ENCODE measurements around the gene IFI6. TPM values are rescaled to one million over a fixed set of nuclear protein-coding genes. Genes with fewer than 3 reads are reported as not detected.

The IFI6 gene
- polyA plus RNA-seq, 1 donor (not counting 4 experiments of a cell fraction or from before 2014, with no cell fraction given) = 618 TPM

DNA sequence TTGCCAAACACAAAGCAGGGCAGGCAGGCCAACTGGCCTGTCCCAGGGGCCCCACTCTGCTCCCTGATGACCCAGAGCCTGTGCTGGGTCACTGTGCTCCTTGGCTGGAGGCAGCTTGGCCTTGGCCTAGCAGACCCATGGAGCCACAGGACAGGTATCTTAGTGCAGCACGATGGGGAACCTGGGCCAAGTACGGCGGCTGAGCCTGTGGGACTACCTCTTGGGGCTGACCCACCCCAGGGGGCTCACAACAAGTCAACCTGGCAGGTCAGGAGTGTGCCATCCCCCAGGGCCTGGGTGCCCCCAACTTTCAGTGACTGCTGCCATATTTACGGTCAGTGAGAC is 26.9 kb downstream of the IFI6 start:
- TF ChIP-seq EZH2 (IDR thresholded peaks at IDR 0.05; ENCODE audit: low read length) = no peak
- no peak for TF ChIP-seq CTCF (optimal IDR thresholded peaks at IDR 0.05 in 1 of 3, IDR thresholded peaks at IDR 0.05 in 1 of 3, conservative IDR thresholded peaks at IDR 0.05 in 1 of 3; ENCODE audit: extremely low read depth in 1 of 3, insufficient read depth in 2 of 3, low read length in 3 of 3)
- dilution Hi-C loops (cut with MboI; ENCODE audit: extremely low pct_ligation_motif_present, low sequenced_read_pairs) = no loop called here
- Histone ChIP-seq H3K9me1 (ENCODE audit: control insufficient read depth, extremely low read depth, insufficient read depth, low read length) (no peaks in the 10 kb centered on the region), H3K9me3 (ENCODE audit: control insufficient read depth, low read depth, low read length) (no peaks in the 10 kb centered on the region), H3K27me3 (ENCODE audit: control insufficient read depth, extremely low read depth, insufficient read depth, low read length) (no peaks in the 10 kb centered on the region), H3K4me2 (ENCODE audit: control insufficient read depth, extremely low read depth, insufficient read depth, low read depth, low read length) (no peak overlapping the region), H2AFZ (ENCODE audit: control insufficient read depth, low read length) (no peak overlapping the region), H3K4me1 (ENCODE audit: control insufficient read depth, extremely low read depth, insufficient read depth, low read length) (peaks cover 12% of the 10 kb centered on the region), H3K79me2 (ENCODE audit: control insufficient read depth, insufficient read depth, low read length) (no peaks in the 10 kb centered on the region), H3K36me3 (ENCODE audit: control insufficient read depth in 2 of 2, extremely low read depth in 1 of 2, insufficient read depth in 2 of 2, low read length in 2 of 2) (no peaks in the 10 kb centered on the region), H4K20me1 (ENCODE audit: control insufficient read depth, extremely low read depth, insufficient read depth, low read length) (no peaks in the 10 kb centered on the region), H3K9ac (ENCODE audit: control insufficient read depth, extremely low read depth, insufficient read depth, low read length) (no peak overlapping the region), H3K27ac (ENCODE audit: control insufficient read depth, insufficient read depth, low read length) (no peak overlapping the region), H3K4me3 (ENCODE audit: control insufficient read depth in 2 of 3, extremely low read depth in 1 of 3, insufficient read depth in 2 of 3, low read depth in 1 of 3, low read length in 3 of 3) (no peak overlapping the region)
- no peak for FAIRE-seq
- DNase-seq (ENCODE audit: low read depth, low spot score) = no peak

GRCh38 chr1:27644369-27645070 is 27.5 kb downstream of the IFI6 start:
- Histone ChIP-seq H3K4me2 (ENCODE audit: control insufficient read depth, extremely low read depth, insufficient read depth, low read depth, low read length) (no peak overlapping the region), H3K27me3 (ENCODE audit: control insufficient read depth, extremely low read depth, insufficient read depth, low read length) (no peaks in the 10 kb centered on the region), H3K27ac (ENCODE audit: control insufficient read depth, insufficient read depth, low read length) (no peak overlapping the region), H3K9me1 (ENCODE audit: control insufficient read depth, extremely low read depth, insufficient read depth, low read length) (no peaks in the 10 kb centered on the region), H3K9me3 (ENCODE audit: control insufficient read depth, low read depth, low read length) (no peaks in the 10 kb centered on the region), H3K36me3 (ENCODE audit: control insufficient read depth in 2 of 2, extremely low read depth in 1 of 2, insufficient read depth in 2 of 2, low read length in 2 of 2) (no peaks in the 10 kb centered on the region), H3K9ac (ENCODE audit: control insufficient read depth, extremely low read depth, insufficient read depth, low read length) (no peak overlapping the region), H4K20me1 (ENCODE audit: control insufficient read depth, extremely low read depth, insufficient read depth, low read length) (no peaks in the 10 kb centered on the region), H3K4me3 (ENCODE audit: control insufficient read depth in 2 of 3, extremely low read depth in 1 of 3, insufficient read depth in 2 of 3, low read depth in 1 of 3, low read length in 3 of 3) (no peak overlapping the region), H3K79me2 (ENCODE audit: control insufficient read depth, insufficient read depth, low read length) (no peaks in the 10 kb centered on the region), H2AFZ (ENCODE audit: control insufficient read depth, low read length) (no peak overlapping the region), H3K4me1 (ENCODE audit: control insufficient read depth, extremely low read depth, insufficient read depth, low read length) (peaks cover 10% of the 10 kb centered on the region)
- dilution Hi-C loops (cut with MboI; ENCODE audit: extremely low pct_ligation_motif_present, low sequenced_read_pairs) = no loop called here
- FAIRE-seq (no peak), DNase-seq (ENCODE audit: low read depth, low spot score) (no peak)
- TF ChIP-seq CTCF (optimal IDR thresholded peaks at IDR 0.05 in 1 of 3, IDR thresholded peaks at IDR 0.05 in 1 of 3, conservative IDR thresholded peaks at IDR 0.05 in 1 of 3; ENCODE audit: extremely low read depth in 1 of 3, insufficient read depth in 2 of 3, low read length in 3 of 3) = no peak
- no peak for TF ChIP-seq EZH2 (IDR thresholded peaks at IDR 0.05; ENCODE audit: low read length)
